Esophagus muscularis mucosa (tissue), 4 donors: ENCODE results near the gene BHLHA9.

Source experiments
- EP300 ChIP-seq: sonication (generic); formaldehyde crosslinking; IDR thresholded peaks from one replicate; pipeline ENCODE4 v1.6.1; 2017; ENCODE audit warnings: antibody characterized with exemption
- POLR2A ChIP-seq: fragments of 450-650 bp; IDR thresholded peaks from one replicate; pipeline ENCODE4 v1.6.1; 2017; ENCODE audit warnings: antibody characterized with exemption, moderate library complexity, mild to moderate bottlenecking, low read depth
- POLR2AphosphoS5 ChIP-seq, 2 donors: sonication (generic); formaldehyde crosslinking; IDR thresholded peaks; one replicate each; pipeline ENCODE4 v1.6.1; 2017; ENCODE audit warnings: antibody characterized with exemption in 2 of 2
- TF ChIP-seq, protein P1 (sequence below), 3 experiments: fragments of 200-600 bp in 2 of 3; fragments of 450-650 bp in 1 of 3; sonication (generic) in 2 of 3; IDR thresholded peaks; one replicate each; pipeline ENCODE4 v1.5.1; 2017 to 2019; ENCODE audit warnings: antibody characterized with exemption in 3 of 3, mild to moderate bottlenecking in 2 of 3, moderate library complexity in 1 of 3

GRCh38 chr17:1260086-1260769, 10.0 kb upstream of the BHLHA9 start:
- TF ChIP-seq POLR2A = no peak
- TF ChIP-seq, protein P1, sequence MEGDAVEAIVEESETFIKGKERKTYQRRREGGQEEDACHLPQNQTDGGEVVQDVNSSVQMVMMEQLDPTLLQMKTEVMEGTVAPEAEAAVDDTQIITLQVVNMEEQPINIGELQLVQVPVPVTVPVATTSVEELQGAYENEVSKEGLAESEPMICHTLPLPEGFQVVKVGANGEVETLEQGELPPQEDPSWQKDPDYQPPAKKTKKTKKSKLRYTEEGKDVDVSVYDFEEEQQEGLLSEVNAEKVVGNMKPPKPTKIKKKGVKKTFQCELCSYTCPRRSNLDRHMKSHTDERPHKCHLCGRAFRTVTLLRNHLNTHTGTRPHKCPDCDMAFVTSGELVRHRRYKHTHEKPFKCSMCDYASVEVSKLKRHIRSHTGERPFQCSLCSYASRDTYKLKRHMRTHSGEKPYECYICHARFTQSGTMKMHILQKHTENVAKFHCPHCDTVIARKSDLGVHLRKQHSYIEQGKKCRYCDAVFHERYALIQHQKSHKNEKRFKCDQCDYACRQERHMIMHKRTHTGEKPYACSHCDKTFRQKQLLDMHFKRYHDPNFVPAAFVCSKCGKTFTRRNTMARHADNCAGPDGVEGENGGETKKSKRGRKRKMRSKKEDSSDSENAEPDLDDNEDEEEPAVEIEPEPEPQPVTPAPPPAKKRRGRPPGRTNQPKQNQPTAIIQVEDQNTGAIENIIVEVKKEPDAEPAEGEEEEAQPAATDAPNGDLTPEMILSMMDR (IDR thresholded peaks at IDR 0.05) = no peak
- TF ChIP-seq POLR2AphosphoS5 (IDR thresholded peaks at IDR 0.05) = no peak
- no peak for TF ChIP-seq EP300
